Trophoblast cell (in vitro differentiated cells and primary cell): Measurements from ENCODE around the gene GAREM1.

Source experiments
- DNase-seq, 2 donors: peaks; one replicate each; pipeline ENCODE4 v3.0.0-alpha.2; 2016
- H2AFZ ChIP-seq: 2 replicates; pipeline ENCODE4 v1.6.1; 2013; ENCODE audit warnings: low read length, moderate library complexity, mild to moderate bottlenecking; ENCODE audit not compliant: insufficient read depth, poor library complexity
- H2AK5ac ChIP-seq: 2 replicates; pipeline ENCODE4 v1.6.1; 2013; ENCODE audit warnings: mild to moderate bottlenecking, low read length
- H2BK120ac ChIP-seq: 2 replicates; pipeline ENCODE4 v1.6.1; 2013; ENCODE audit warnings: low read length, mild to moderate bottlenecking, moderate library complexity; ENCODE audit not compliant: insufficient read depth, poor library complexity
- H2BK12ac ChIP-seq: 2 replicates; pipeline ENCODE4 v1.6.1; 2013; ENCODE audit warnings: mild to moderate bottlenecking, low read length, moderate library complexity
- H2BK5ac ChIP-seq: 2 replicates; pipeline ENCODE4 v1.6.1; 2013; ENCODE audit warnings: low read length, low read depth, moderate library complexity, mild to moderate bottlenecking; ENCODE audit not compliant: poor library complexity
- H3K14ac ChIP-seq: 2 replicates; pipeline ENCODE4 v1.6.1; 2013; ENCODE audit warnings: mild to moderate bottlenecking, low read length
- H3K18ac ChIP-seq: 2 replicates; pipeline ENCODE4 v1.6.1; 2013; ENCODE audit warnings: mild to moderate bottlenecking, low read length
- H3K23ac ChIP-seq: 2 replicates; pipeline ENCODE4 v1.6.1; 2013; ENCODE audit warnings: low read length
- H3K27ac ChIP-seq: 2 replicates; pipeline ENCODE4 v1.5.1; 2013; ENCODE audit warnings: low read depth, mild to moderate bottlenecking, inconsistent platforms, low read length, moderate library complexity
- H3K27me3 ChIP-seq: 2 replicates; pipeline ENCODE4 v1.6.1; 2013; ENCODE audit warnings: inconsistent platforms, mild to moderate bottlenecking, low read length, moderate library complexity; ENCODE audit not compliant: insufficient read depth
- H3K36me3 ChIP-seq, 2 experiments: 1 replicate in 1 of 2; 2 replicates in 1 of 2; pipeline ENCODE4 v1.6.1; 2013; ENCODE audit warnings: low read length in 2 of 2, mild to moderate bottlenecking in 2 of 2, moderate library complexity in 1 of 2; ENCODE audit not compliant: insufficient read depth in 2 of 2, control insufficient read depth in 1 of 2
- H3K4ac ChIP-seq: 2 replicates; pipeline ENCODE4 v1.6.1; 2013; ENCODE audit warnings: low read depth, mild to moderate bottlenecking, low read length, moderate library complexity
- H3K4me1 ChIP-seq, 2 experiments: 1 replicate in 1 of 2; 2 replicates in 1 of 2; pipeline ENCODE4 v1.6.1; 2013; ENCODE audit warnings: low read length in 2 of 2, mild to moderate bottlenecking in 2 of 2, moderate library complexity in 1 of 2; ENCODE audit not compliant: insufficient read depth in 2 of 2, control insufficient read depth in 1 of 2
- H3K4me2 ChIP-seq: 2 replicates; pipeline ENCODE4 v1.6.1; 2013; ENCODE audit warnings: inconsistent platforms, mild to moderate bottlenecking, low read length, moderate library complexity
- H3K4me3 ChIP-seq: 2 replicates; pipeline ENCODE4 v1.5.1; 2013; ENCODE audit warnings: mild to moderate bottlenecking, low read depth, low read length, inconsistent platforms
- H3K79me1 ChIP-seq: one replicate; pipeline ENCODE4 v1.6.1; 2013; ENCODE audit warnings: low read length
- H3K79me2 ChIP-seq: 2 replicates; pipeline ENCODE4 v1.6.1; 2013; ENCODE audit warnings: low read length, mild to moderate bottlenecking; ENCODE audit not compliant: control insufficient read depth, insufficient read depth, poor library complexity
- H3K9ac ChIP-seq: 2 replicates; pipeline ENCODE4 v1.6.1; 2013; ENCODE audit warnings: mild to moderate bottlenecking, low read length
- H3K9me3 ChIP-seq: 2 replicates; pipeline ENCODE4 v1.6.1; 2013; ENCODE audit warnings: low read depth, mild to moderate bottlenecking, control low read depth, inconsistent platforms, low read length; ENCODE audit not compliant: insufficient read depth
- H4K12ac ChIP-seq: 2 replicates; pipeline ENCODE4 v1.6.1; 2013; ENCODE audit warnings: low read depth, mild to moderate bottlenecking, low read length, moderate library complexity
- H4K8ac ChIP-seq: 2 replicates; pipeline ENCODE4 v1.6.1; 2013; ENCODE audit warnings: low read depth, mild to moderate bottlenecking, low read length, moderate library complexity
- H4K91ac ChIP-seq: one replicate; pipeline ENCODE4 v1.6.1; 2013; ENCODE audit warnings: low read depth, mild to moderate bottlenecking, low read length, moderate library complexity
- WGBS: extraction: QIAGEN DNeasy Blood & Tissue Kit; methylation state at CpG from one replicate; pipeline ENCODE4 v1.1.7; 2013; ENCODE audit warnings: missing lambda C conversion rate; ENCODE audit not compliant: insufficient read length, insufficient coverage; ENCODE audit errors: extremely low coverage; 5-methylcytosine and 5-hydroxymethylcytosine counted together

Gene GAREM1

DNA sequence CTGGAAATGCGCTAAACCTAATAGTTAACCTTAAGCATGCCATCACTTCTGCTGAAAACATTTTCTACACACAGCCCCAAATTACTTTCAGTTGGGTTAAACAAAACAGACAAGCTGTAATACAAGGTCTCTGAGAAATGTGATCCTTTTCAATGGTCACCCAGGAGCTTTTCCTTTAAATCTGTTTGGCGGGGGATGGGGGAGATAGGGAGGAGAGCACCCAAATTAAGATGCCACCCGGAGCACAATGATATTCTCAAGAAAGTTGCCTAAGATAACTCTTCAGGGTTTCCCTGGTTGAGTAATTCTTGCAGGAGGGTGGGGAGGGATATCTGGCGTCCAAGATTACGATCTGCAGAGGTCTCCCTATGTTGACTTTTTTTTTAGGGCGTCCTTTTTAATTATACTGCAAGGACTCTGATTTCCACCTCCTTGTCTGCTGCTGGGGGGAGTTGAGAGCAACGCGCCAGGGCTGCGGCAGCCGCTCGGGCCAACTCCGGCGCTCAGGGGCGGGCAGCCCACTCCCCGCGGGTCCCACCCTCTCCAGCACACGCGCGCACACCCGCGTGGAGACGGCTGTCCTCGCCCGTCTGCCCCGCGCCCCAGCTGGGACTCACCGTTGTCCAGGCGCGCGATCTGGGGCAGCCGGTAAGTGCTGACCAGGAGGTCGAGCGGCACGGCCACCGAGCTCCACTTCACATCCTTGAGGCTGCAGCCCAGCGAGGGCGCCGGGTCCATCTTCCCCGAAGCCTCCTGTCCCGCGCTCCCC, 807 bp downstream of the GAREM1 start:
- Histone ChIP-seq H3K27ac (peak overlapping the region; percentile 87), H4K91ac (peak overlapping the region; percentile 77), H3K36me3 (no peaks in the 10 kb centered on the region), H3K23ac (no peak overlapping the region), H3K4me2 (peak overlapping the region; percentile 99), H3K9me3 (no peaks in the 10 kb centered on the region), H3K9ac (peak overlapping the region; percentile 83), H2BK5ac (peak overlapping the region; percentile 64), H3K79me1 (peaks cover 8% of the 10 kb centered on the region), H2AK5ac (peak overlapping the region; percentile 65), H3K4me1 (peaks cover 0 to 4% of the 10 kb centered on the region in 2 experiments), H3K79me2 (peaks cover 5% of the 10 kb centered on the region), H2BK12ac (peak overlapping the region; percentile 45), H3K4me3 (peak overlapping the region; percentile 94), H3K18ac (peak overlapping the region; percentile 92), H2AFZ (peak overlapping the region; percentile 87), H2BK120ac (peak overlapping the region; percentile 41), H4K12ac (peak overlapping the region; percentile 66), H3K14ac (peak overlapping the region; percentile 77), H3K27me3 (no peaks in the 10 kb centered on the region), H4K8ac (peak overlapping the region; percentile 71), H3K4ac (peak overlapping the region; percentile 60)
- no CpG with 5 or more reads among the region's 41 CpGs for WGBS
- peak; percentile 7 to 22 for DNase-seq

DNA sequence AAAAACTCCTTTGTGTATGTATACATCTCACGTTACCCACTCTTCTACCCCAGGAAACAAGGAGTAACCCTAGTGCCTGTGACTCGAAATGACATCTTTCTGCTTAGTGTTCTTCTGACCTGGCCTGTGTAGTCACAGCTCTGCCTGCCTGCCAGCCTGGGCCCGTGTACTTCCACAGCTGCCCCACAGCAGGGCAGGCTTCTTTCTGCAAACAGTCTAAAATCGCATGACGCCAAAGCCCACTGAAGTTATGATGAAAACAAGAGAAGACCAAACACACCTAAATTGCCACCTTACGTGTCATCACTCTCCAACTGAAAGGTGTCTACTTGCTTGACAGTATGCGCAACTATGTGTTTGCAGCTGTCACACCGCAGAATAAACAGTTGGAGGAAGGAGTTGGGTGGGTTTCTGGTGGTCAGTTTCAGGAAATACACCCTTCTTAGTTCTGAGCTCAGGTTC, 1.5 kb downstream of the GAREM1 start:
- DNase-seq: peak; percentile 2 to 28
- Histone ChIP-seq H2BK5ac (no peak overlapping the region), H2AFZ (no peak overlapping the region), H4K12ac (no peak overlapping the region), H3K36me3 (no peaks in the 10 kb centered on the region), H3K14ac (no peak overlapping the region), H3K27ac (no peak overlapping the region), H3K27me3 (no peaks in the 10 kb centered on the region), H3K4me1 (peaks cover 0 to 4% of the 10 kb centered on the region in 2 experiments), H3K4me3 (no peak overlapping the region), H3K23ac (no peak overlapping the region), H3K79me2 (peaks cover 5% of the 10 kb centered on the region), H3K79me1 (peaks cover 8% of the 10 kb centered on the region), H2AK5ac (no peak overlapping the region), H3K4ac (no peak overlapping the region), H3K4me2 (peak overlapping the region; percentile 99), H3K9ac (no peak overlapping the region), H4K8ac (no peak overlapping the region), H3K9me3 (no peaks in the 10 kb centered on the region), H3K18ac (no peak overlapping the region), H4K91ac (no peak overlapping the region), H2BK120ac (no peak overlapping the region), H2BK12ac (no peak overlapping the region)
- no CpG with 5 or more reads among the region's 8 CpGs for WGBS

DNA sequence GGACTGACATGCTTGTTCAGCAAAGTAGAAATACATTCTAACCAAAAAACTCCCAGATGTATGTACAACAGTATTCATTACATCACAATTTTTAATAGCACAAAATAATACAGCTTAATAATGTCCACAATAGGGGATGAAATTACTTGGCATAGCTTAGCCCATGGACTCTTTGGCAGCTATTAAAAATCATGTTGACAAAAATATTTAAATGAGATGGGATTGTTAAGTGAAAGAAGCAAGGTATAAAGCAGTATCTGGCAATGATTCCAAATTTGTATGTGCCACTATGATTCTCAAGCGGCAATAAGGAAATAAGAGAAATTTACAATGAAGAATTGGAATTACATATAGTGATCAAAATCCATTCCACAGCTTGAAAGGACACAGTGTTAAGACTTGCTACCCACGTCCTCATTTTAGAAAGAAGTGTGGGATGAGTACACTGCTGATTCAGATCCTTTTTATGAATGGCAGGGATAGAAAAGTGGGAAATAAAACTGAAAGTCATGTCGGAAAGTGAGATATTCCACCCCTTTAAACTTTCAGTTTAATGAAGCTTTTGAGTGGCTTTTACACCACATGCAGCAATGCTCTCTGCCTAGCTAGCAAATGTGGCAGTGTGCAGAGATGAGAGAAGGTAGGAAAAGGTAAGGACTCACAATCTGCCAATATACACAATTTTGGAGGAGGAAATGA, 2.4 kb downstream of the GAREM1 start:
- H3K4me3 ChIP-seq: no peak overlapping the region
- no peak overlapping the region for H3K23ac ChIP-seq
- H4K91ac ChIP-seq: no peak overlapping the region
- H3K4ac ChIP-seq: no peak overlapping the region
- H2BK120ac ChIP-seq: no peak overlapping the region
- no peaks in the 10 kb centered on the region for H3K9me3 ChIP-seq
- DNase-seq: no peak
- peaks cover 5% of the 10 kb centered on the region for H3K79me2 ChIP-seq
- H2AK5ac ChIP-seq: no peak overlapping the region
- no peaks in the 10 kb centered on the region for H3K36me3 ChIP-seq
- peaks cover 0 to 4% of the 10 kb centered on the region in 2 experiments for H3K4me1 ChIP-seq
- no peak overlapping the region for H3K18ac ChIP-seq
- peaks cover 8% of the 10 kb centered on the region for H3K79me1 ChIP-seq
- H2AFZ ChIP-seq: no peak overlapping the region
- no peak overlapping the region for H3K14ac ChIP-seq
- no peaks in the 10 kb centered on the region for H3K27me3 ChIP-seq
- no peak overlapping the region for H2BK12ac ChIP-seq
- H4K8ac ChIP-seq: no peak overlapping the region
- H2BK5ac ChIP-seq: no peak overlapping the region
- no peak overlapping the region for H4K12ac ChIP-seq
- peak overlapping the region; percentile 40 for H3K4me2 ChIP-seq
- no peak overlapping the region for H3K9ac ChIP-seq
- WGBS: no CpG with 5 or more reads among the region's 3 CpGs
- no peak overlapping the region for H3K27ac ChIP-seq

DNA sequence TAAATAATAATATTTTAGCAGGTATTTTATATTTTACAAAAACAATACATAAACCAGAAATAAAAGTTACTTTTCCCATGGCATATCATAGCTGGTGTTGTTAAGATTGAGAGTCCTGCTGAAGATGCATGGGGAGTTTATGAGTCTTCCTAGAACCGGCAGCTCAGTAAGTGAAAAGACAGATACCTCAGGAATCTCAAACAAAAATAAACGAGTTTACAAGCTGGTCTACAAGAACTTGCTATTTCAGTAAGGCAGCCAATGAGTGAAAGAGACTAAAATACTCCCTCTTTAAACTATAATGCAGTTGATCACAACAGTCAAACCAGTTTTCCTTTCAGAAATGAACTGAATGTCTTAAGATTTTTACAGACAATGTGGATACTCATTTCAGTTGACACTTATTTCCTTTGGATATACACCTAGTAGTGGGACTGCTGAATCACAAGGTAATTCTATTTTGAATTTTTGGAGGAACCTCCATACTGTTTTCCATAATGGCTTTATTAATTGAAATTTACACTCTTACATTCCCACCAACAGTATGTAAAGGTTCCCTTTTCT, 8.9 kb downstream of the GAREM1 start:
- Histone ChIP-seq H3K4ac (no peak overlapping the region), H2AK5ac (no peak overlapping the region), H2BK5ac (no peak overlapping the region), H2BK120ac (no peak overlapping the region), H3K36me3 (no peaks in the 10 kb centered on the region), H3K9ac (no peak overlapping the region), H3K4me3 (no peak overlapping the region), H3K9me3 (no peaks in the 10 kb centered on the region), H3K23ac (no peak overlapping the region), H3K27ac (no peak overlapping the region), H4K12ac (no peak overlapping the region), H4K91ac (no peak overlapping the region), H3K4me1 (no peaks in the 10 kb centered on the region), H3K18ac (no peak overlapping the region), H3K79me1 (no peaks in the 10 kb centered on the region), H3K4me2 (no peak overlapping the region), H2AFZ (no peak overlapping the region), H3K14ac (no peak overlapping the region), H3K79me2 (no peaks in the 10 kb centered on the region), H4K8ac (no peak overlapping the region), H2BK12ac (no peak overlapping the region), H3K27me3 (no peaks in the 10 kb centered on the region)
- peak in 1 of 2 donors; percentile 27 for DNase-seq
- no CpG with 5 or more reads among the region's 2 CpGs for WGBS
